ENCODE data around the gene ATF6. TPM values are rescaled to one million over a fixed set of nuclear protein-coding genes. Genes with fewer than 3 reads are reported as not detected.
A peak's percentile ranks its signal among the peaks of the same experiment; 100 is the strongest.

Gene ATF6
- polyA plus RNA-seq, 2 of the 4 experiments (the other 2 are of a cell fraction): 8.6 to 28.0 TPM

DNA sequence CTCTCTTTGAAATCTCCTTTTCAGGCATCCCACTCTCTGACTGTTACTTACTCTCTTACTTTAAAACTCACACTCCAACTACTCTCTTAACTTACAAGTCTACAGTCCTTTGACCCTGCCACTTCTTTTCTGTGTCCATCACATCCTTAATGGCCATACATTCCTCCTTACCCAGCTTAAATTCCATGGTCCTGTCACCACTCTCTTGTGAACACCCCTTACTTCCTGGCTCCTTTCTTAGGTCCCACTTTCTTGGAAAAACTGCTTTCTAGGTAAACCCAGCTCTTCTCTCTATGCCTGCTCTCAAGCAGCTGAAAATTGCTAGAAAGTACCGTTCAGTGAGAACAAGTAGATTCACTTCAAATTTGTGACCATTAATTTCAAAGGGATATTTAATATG, 148.5 kb downstream of the ATF6 start (continued):
- no peak for TF ChIP-seq ESRRA (IDR thresholded peaks at IDR 0.05; ENCODE audit: borderline replicate concordance, low read length)
- no peak for TF ChIP-seq CBX8 (IDR thresholded peaks at IDR 0.05)
- no peak for TF ChIP-seq EHMT2 (IDR thresholded peaks at IDR 0.05; ENCODE audit: low read depth)

DNA sequence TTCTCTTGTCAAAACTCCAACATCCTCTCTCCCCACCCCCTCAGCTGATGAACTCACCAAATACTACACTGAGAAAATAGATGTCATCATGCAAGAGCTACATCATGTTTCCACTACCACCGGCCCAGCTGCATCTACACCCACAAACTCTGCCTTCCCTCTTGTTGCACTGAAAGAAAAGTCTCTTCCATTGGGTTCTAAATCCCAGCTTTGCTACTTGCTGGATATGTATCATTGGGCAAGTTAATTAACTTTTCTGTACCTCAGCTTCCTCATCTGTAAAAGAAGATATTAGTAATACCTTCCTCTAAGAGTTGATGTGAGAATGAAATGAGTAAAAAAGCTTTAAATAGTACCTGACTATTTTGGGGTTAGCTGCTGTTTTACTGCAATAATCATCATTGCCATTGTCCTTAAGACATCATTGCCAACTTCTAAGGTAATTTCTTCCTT, 149.0 kb downstream of the ATF6 start:
- H3K9me3 ChIP-seq: no peaks in the 10 kb centered on the region
- ATAC-seq (no peak), FAIRE-seq (no peak), DNase-seq (ENCODE audit: low read depth in 1 of 2, low spot score in 1 of 2) (no peak)
- ChIA-PET POLR2A (no interaction called here), CTCF (interaction anchor here (0.6 to 1.5 kb wide), 2 partner anchors 9 to 95 kb away, joined by 3 to 5 read pairs; no protein-coding TSS in a partner anchor)
- no peak overlapping the region for H3K4me3 ChIP-seq
- peaks cover 51% of the 10 kb centered on the region for H3K4me1 ChIP-seq
- TF ChIP-seq EHF (CRISPR knock-in tag; IDR thresholded peaks at IDR 0.05) (no peak), KDM5A (IDR thresholded peaks at IDR 0.05) (no peak), KDM1A (IDR thresholded peaks at IDR 0.05; ENCODE audit: low read depth) (no peak), FOSB (CRISPR knock-in tag; IDR thresholded peaks at IDR 0.05) (no peak), FOSL2 (IDR thresholded peaks at IDR 0.05) (no peak), FOSL2 (CRISPR knock-in tag; IDR thresholded peaks at IDR 0.05) (no peak), NFE2L2 (conservative IDR thresholded peaks at IDR 0.05; ENCODE audit: low read length) (no peak), JUNB (IDR thresholded peaks at IDR 0.05) (no peak), MYC (IDR thresholded peaks at IDR 0.05; ENCODE audit: borderline replicate concordance, low read length) (no peak), TP53 (CRISPR knock-in tag; IDR thresholded peaks at IDR 0.05) (no peak), NPAS2 (CRISPR knock-in tag; IDR thresholded peaks at IDR 0.05; ENCODE audit: borderline replicate concordance) (no peak)
- TF ChIP-seq, protein P1, sequence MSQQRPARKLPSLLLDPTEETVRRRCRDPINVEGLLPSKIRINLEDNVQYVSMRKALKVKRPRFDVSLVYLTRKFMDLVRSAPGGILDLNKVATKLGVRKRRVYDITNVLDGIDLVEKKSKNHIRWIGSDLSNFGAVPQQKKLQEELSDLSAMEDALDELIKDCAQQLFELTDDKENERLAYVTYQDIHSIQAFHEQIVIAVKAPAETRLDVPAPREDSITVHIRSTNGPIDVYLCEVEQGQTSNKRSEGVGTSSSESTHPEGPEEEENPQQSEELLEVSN (IDR thresholded peaks at IDR 0.05; ENCODE audit: borderline replicate concordance, low read depth): no peak
- TF ChIP-seq, protein P2, sequence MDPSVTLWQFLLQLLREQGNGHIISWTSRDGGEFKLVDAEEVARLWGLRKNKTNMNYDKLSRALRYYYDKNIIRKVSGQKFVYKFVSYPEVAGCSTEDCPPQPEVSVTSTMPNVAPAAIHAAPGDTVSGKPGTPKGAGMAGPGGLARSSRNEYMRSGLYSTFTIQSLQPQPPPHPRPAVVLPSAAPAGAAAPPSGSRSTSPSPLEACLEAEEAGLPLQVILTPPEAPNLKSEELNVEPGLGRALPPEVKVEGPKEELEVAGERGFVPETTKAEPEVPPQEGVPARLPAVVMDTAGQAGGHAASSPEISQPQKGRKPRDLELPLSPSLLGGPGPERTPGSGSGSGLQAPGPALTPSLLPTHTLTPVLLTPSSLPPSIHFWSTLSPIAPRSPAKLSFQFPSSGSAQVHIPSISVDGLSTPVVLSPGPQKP (IDR thresholded peaks at IDR 0.05; ENCODE audit: low read depth, low read length): no peak
- TF ChIP-seq, protein P3, sequence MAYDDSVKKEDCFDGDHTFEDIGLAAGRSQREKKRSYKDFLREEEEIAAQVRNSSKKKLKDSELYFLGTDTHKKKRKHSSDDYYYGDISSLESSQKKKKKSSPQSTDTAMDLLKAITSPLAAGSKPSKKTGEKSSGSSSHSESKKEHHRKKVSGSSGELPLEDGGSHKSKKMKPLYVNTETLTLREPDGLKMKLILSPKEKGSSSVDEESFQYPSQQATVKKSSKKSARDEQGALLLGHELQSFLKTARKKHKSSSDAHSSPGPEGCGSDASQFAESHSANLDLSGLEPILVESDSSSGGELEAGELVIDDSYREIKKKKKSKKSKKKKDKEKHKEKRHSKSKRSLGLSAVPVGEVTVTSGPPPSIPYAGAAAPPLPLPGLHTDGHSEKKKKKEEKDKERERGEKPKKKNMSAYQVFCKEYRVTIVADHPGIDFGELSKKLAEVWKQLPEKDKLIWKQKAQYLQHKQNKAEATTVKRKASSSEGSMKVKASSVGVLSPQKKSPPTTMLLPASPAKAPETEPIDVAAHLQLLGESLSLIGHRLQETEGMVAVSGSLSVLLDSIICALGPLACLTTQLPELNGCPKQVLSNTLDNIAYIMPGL (CRISPR knock-in tag; IDR thresholded peaks at IDR 0.05; ENCODE audit: borderline replicate concordance): no peak
- TF ChIP-seq, protein P4, sequence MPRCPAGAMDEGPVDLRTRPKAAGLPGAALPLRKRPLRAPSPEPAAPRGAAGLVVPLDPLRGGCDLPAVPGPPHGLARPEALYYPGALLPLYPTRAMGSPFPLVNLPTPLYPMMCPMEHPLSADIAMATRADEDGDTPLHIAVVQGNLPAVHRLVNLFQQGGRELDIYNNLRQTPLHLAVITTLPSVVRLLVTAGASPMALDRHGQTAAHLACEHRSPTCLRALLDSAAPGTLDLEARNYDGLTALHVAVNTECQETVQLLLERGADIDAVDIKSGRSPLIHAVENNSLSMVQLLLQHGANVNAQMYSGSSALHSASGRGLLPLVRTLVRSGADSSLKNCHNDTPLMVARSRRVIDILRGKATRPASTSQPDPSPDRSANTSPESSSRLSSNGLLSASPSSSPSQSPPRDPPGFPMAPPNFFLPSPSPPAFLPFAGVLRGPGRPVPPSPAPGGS (IDR thresholded peaks at IDR 0.05): no peak
- TF ChIP-seq, protein P5, sequence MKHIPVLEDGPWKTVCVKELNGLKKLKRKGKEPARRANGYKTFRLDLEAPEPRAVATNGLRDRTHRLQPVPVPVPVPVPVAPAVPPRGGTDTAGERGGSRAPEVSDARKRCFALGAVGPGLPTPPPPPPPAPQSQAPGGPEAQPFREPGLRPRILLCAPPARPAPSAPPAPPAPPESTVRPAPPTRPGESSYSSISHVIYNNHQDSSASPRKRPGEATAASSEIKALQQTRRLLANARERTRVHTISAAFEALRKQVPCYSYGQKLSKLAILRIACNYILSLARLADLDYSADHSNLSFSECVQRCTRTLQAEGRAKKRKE (CRISPR knock-in tag; IDR thresholded peaks at IDR 0.05; ENCODE audit: low read depth): no peak
- peak overlapping the region; percentile 72; the same call in 2 of the 3 replicates for H3K4me2 ChIP-seq
- peak overlapping the region in 1 of 2 experiments; percentile 68; a peak in 2 of 6 replicates for H3K27ac ChIP-seq
- WGBS (ENCODE audit: missing lambda C conversion rate): 45% methylated on average over 1 of the region's 1 CpG

DNA sequence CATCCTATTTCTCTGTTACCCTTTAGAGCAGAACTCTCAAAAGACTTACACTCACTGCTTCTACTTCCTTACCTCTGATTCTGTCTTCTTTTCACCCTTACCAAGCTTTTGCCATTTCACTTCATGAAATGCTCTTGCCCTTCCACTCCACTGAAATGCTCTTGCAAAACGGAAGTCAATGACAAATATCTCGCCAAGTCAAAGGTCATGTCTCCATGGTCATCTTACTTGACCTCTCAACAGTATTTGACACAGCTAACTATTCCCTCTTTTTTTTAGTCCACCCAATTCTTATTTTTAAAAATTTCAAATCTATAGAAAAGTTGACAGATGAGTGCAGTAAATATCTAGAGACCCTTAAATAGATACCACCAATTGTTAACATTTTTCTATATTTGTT, 149.9 kb downstream of the ATF6 start:
- WGBS (ENCODE audit: missing lambda C conversion rate): 90% methylated on average over 2 of the region's 2 CpGs
- peaks cover 46% of the 10 kb centered on the region for H3K4me1 ChIP-seq
- H3K4me2 ChIP-seq: no peak overlapping the region
- no peaks in the 10 kb centered on the region for H3K9me3 ChIP-seq
- no peak overlapping the region for H3K4me3 ChIP-seq
- ATAC-seq: no peak
- POLR2A ChIA-PET: no interaction called here
- peak; percentile 32 for FAIRE-seq
- H3K27ac ChIP-seq: no peak overlapping the region
- CTCF ChIA-PET: interaction anchor here (1.5 kb wide), 1 partner anchor 10 kb away, joined by 5 read pairs; no protein-coding TSS in a partner anchor
- no peak for DNase-seq (ENCODE audit: low read depth in 1 of 2, low spot score in 1 of 2)
- TF ChIP-seq CHD2 (IDR thresholded peaks at IDR 0.05; ENCODE audit: low read length, partially characterized antibody): no peak
- TF ChIP-seq CEBPB (IDR thresholded peaks at IDR 0.05): no peak
- TF ChIP-seq, protein P6, sequence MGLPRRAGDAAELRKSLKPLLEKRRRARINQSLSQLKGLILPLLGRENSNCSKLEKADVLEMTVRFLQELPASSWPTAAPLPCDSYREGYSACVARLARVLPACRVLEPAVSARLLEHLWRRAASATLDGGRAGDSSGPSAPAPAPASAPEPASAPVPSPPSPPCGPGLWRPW (IDR thresholded peaks at IDR 0.05): no peak
- no peak for TF ChIP-seq POLR2AphosphoS2 (conservative IDR thresholded peaks at IDR 0.05; ENCODE audit: low read length)
- TF ChIP-seq JUN (IDR thresholded peaks at IDR 0.05): no peak
- no peak for TF ChIP-seq HOXB5 (CRISPR knock-in tag; IDR thresholded peaks at IDR 0.05)
- no peak for TF ChIP-seq MAZ (IDR thresholded peaks at IDR 0.05; ENCODE audit: borderline replicate concordance, low read depth, low read length)
- no peak for TF ChIP-seq EHF (CRISPR knock-in tag; IDR thresholded peaks at IDR 0.05)
- no peak for TF ChIP-seq CBX8 (IDR thresholded peaks at IDR 0.05)
- TF ChIP-seq, protein P7, sequence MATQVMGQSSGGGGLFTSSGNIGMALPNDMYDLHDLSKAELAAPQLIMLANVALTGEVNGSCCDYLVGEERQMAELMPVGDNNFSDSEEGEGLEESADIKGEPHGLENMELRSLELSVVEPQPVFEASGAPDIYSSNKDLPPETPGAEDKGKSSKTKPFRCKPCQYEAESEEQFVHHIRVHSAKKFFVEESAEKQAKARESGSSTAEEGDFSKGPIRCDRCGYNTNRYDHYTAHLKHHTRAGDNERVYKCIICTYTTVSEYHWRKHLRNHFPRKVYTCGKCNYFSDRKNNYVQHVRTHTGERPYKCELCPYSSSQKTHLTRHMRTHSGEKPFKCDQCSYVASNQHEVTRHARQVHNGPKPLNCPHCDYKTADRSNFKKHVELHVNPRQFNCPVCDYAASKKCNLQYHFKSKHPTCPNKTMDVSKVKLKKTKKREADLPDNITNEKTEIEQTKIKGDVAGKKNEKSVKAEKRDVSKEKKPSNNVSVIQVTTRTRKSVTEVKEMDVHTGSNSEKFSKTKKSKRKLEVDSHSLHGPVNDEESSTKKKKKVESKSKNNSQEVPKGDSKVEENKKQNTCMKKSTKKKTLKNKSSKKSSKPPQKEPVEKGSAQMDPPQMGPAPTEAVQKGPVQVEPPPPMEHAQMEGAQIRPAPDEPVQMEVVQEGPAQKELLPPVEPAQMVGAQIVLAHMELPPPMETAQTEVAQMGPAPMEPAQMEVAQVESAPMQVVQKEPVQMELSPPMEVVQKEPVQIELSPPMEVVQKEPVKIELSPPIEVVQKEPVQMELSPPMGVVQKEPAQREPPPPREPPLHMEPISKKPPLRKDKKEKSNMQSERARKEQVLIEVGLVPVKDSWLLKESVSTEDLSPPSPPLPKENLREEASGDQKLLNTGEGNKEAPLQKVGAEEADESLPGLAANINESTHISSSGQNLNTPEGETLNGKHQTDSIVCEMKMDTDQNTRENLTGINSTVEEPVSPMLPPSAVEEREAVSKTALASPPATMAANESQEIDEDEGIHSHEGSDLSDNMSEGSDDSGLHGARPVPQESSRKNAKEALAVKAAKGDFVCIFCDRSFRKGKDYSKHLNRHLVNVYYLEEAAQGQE (IDR thresholded peaks at IDR 0.05): no peak
- no peak for TF ChIP-seq MYC (IDR thresholded peaks at IDR 0.05; ENCODE audit: borderline replicate concordance, low read length)
